Gastroesophageal sphincter (tissue), 3 donors: ENCODE results near the gene CCSER1.

Experiments
- CTCF ChIP-seq, 4 experiments: fragments of 200-600 bp in 2 of 4; fragments of 450-650 bp in 2 of 4; sonication (generic) in 1 of 4; IDR thresholded peaks; one replicate each; pipeline ENCODE4 v1.5.1; 2017 to 2019; ENCODE audit warnings: antibody characterized with exemption in 4 of 4, mild to moderate bottlenecking in 2 of 4, moderate library complexity in 2 of 4
- EP300 ChIP-seq: sonication (generic); formaldehyde crosslinking; IDR thresholded peaks from one replicate; pipeline ENCODE4 v1.6.1; 2017; ENCODE audit warnings: antibody characterized with exemption, mild to moderate bottlenecking
- POLR2A ChIP-seq, 2 donors: fragments of 450-650 bp; IDR thresholded peaks; one replicate each; pipeline ENCODE4 v1.6.1; 2017; ENCODE audit warnings: antibody characterized with exemption in 2 of 2, mild to moderate bottlenecking in 2 of 2, moderate library complexity in 1 of 2

GRCh38 chr4:90254357-90254756, 127.2 kb downstream of the CCSER1 start:
- TF ChIP-seq CTCF (IDR thresholded peaks at IDR 0.05) (no peak), POLR2A (IDR thresholded peaks at IDR 0.05) (no peak), EP300 (no peak)
